DMS 273 (cell line): ENCODE data around the gene EEPD1.

ENCODE experiments used
- DNase-seq: peaks from one replicate; lab custom pipeline; 2025; ENCODE audit not compliant: unreplicated experiment; lab: John Stamatoyannopoulos, UW

The EEPD1 gene

DNA sequence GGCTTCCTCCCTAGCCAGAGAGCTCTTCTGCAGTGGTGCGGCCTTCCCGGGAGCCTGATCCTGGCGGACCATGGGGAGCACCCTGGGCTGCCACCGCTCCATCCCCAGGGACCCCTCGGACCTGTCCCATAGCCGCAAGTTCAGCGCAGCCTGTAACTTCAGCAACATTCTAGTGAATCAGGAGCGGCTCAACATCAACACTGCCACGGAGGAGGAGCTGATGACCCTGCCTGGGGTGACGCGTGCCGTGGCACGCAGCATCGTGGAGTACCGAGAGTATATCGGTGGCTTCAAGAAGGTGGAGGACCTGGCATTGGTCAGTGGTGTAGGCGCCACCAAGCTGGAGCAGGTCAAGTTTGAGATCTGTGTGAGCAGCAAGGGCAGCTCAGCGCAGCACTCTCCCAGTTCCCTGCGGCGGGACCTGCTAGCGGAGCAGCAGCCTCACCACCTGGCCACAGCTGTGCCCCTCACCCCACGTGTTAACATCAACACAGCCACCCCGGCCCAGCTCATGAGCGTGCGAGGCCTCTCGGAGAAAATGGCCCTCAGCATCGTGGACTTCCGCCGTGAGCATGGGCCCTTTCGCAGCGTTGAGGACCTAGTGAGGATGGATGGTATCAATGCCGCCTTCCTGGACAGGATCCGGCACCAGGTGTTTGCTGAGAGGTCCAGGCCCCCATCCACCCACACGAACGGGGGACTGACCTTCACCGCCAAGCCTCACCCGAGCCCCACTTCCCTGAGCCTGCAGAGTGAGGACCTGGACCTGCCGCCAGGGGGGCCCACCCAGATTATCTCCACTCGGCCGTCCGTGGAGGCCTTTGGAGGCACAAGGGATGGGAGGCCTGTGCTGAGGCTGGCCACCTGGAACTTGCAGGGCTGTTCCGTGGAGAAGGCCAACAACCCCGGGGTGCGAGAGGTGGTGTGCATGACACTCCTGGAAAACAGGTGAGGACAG lies 1.5 kb downstream of the EEPD1 start:
- peak; percentile 30 for DNase-seq

DNA sequence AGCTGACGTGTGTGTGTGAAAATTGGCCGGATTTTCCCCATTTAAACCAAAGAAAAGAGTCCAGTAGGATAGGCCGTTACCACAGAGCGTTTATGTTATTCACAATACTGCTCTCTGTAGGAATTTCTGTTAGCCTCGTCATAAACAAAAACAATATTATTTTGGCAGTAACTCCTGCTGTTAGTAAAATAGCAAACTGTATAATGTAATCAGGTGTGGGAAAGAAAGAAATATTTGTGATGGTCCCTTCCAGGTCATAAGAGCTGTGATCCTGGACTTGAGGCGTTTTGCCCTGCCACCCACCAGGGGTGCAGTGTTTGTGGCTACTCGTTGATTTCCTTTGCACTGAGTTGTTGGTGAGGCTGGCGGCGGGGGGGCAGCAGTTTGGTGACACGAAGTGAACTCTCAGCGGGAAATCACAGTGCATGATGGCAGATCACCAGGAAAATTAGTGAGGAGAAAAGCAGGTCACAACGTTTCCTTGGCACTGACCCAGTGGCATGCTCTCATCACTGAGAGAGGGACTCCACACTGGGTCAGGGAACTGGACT lies 2.8 kb downstream of the EEPD1 start:
- DNase-seq, result peak; percentile 71

DNA sequence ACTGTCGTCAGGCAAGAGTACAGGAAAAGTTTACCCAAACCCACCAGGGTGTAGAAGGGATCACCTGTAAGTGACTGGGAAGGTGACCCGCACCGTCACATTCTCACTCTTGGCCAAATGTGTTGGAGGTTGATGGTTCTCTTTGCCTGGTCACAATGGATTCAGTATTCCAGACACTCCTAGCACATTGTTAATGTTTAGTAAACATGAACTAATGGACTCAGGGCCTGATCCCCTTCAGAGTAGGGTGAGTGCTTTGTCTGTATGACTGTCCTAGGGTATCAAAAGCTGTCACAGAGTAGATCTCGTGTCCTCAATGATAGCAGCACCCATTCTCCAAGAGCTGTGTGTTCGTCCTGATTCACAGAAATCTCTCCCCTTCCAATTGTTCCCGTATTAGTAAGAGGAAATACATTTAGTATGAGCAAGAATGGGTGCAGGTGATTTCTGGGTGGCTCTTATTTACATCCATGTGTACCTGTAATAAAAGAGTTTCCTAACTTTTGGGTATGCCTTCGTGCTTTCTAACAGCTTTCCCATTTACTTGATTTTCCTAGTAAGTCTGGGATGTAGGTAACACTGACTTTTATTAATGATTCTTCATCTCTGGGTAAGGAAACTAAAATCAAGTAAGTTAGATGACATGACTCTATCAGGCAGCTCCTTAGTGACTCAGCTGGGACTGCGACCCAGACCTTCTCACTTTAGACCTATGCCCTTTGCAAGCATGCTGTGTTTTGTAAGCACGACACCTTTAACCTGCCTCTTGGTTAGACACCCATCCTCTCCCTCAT lies 4.7 kb downstream of the EEPD1 start:
- no peak for DNase-seq

DNA sequence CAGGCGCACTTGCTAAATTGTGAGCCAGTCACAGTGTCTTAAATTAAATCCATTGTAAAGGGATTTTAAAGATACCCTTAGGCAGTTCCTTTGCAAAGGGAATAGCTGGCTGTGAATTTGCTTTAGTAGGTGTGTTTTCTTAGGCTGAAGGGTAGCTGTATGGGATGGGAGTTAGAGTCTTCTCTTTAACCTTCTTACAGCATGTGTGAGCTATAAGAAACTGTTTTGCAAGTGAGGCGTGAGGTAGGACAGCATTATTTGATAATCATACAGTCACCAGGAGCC lies 5.2 kb downstream of the EEPD1 start:
- DNase-seq, result no peak

DNA sequence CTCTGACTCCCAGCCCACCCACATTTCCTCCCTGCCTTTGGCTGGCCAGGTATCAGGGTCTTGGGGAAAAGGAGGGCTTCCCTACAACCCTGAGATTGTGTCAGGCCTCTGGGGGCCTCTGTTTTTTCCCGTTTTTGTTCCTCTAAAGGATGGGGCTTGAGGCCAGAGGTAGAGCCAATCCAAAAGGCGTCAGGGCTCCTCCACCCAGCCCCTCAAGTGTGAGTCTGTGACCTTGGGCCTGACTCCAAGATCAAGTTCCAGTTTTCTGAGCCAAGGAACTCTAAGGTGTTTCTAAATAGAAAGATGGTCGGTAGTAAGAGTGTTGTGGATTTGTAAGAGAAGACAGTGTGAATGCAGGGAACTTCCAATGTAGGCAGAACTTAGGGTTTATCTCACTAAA lies 6.6 kb downstream of the EEPD1 start:
- DNase-seq, result no peak

DNA sequence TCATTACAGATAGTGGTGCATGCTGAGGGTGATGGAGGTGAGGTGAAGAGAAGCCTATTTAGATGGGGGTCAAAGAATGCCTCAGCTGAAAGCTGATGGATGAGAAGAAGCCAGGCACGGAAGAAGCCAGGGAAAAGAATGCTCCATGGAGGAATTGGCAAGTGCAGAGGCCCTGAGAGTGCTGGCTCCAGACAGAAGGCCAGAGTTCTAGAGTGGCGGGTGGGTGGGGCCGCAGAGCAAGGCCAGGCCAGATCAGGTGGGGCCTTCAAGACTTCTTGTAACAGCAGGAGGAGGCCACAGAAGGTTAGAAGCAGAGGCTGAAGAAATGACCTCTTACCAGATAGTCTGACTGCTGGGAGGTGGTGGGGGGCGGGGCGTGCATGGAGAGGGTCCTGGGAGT lies 7.3 kb downstream of the EEPD1 start:
- no peak for DNase-seq

DNA sequence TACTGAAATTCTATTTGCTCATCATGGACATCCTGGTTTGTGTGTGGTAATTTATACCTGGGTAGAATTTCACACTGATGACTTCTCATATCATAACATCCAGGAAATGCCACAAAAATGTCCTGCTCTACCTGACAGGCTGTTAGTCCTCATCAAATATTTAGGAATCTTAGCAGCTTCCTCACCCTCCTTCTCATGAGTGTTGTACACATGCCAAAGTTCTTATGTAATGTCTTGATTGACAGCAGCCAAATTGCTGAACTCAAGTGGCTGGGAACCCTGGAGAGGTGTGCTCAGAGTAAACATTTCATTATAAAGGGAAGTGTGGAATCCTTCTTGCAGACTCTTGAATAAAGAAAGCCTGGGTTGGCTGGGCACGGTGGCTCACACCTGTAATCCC lies 8.9 kb downstream of the EEPD1 start:
- peak; percentile 58 for DNase-seq

DNA sequence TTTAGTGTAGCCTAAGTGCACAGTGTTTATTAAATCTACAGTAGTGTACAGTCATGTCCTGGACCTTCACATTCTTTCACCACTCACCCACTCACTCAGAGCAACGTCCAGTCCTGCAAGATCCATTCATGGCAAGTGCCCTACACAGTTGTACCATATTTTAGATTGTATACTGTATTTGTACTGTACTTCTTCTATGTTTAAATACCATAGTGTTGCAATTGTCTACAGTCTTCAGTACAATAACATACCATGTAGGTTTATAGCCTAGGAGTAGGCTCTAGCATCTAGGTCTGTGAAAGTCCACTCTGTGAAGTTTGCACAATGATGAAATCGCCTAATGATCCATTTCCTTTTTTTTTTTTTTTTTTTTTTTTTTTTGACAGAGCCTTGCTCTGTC lies 12.0 kb downstream of the EEPD1 start:
- no peak for DNase-seq

DNA sequence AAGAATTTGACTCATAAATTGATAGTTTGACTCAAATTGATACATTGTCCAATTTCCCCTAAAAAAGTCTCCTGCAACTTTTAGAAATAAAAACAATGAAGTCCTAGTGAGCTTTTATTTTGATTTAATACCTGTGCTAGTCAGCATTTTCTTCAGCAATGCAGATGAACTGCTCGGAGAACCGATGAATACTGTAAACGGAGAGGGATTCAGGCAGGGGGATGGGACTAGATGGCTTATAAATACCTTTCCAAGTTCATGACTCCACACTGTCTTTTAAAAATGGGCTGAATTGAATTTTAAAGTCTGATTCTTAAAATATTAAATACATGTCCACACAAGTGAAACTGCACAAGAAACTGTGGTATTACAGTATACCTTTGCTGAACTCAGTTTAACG lies 12.7 kb downstream of the EEPD1 start:
- no peak for DNase-seq

DNA sequence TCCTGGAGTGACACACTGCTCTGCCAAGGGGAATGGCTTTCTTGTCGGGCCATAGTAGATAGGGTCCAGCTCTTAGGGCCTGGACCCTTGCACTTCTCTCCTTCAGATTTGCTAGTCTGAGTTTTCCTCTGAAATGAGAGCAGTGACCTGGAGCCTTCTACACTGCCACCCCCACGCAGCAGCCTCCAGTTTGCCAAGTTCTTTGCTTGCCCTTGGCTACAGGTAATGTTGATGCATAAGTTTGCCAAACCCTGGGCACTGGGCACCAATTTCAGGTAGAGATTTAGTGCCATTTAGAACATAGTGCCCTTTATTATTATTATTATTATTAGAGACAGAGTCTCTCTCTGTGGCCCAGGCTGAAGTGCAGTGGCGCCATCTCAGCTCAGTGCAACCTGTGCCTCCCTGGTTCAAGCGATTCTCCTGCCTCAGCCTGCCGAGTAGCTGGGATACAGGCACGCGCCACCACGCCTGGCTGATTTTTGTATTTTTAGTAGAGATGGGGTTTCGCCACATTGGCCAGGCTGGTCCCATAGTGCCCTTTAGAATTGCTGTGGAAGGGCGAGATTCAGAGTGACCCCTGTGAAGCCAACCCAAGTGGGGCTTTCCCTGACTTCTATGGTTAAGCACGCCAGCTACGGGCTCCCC lies 14.5 kb downstream of the EEPD1 start:
- no peak for DNase-seq

DNA sequence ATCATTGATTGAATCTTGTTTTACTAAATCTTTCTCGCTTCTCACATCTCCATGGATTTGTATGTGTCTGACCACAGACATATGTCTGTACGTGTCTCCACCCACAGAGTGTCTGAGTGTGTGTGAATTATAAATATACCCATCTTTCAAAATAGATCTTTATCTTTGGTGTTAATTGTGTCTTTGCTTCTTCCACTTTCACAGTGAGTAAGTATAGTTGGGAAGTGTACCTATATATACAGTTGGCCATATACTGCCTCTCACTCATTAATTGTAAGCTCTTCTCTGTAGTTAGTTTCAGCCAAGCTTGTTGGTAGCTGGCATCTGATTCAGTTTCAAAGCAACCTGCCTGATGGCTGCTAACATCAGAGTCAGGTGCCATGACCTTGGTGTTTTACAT lies 18.4 kb downstream of the EEPD1 start:
- DNase-seq, result no peak

DNA sequence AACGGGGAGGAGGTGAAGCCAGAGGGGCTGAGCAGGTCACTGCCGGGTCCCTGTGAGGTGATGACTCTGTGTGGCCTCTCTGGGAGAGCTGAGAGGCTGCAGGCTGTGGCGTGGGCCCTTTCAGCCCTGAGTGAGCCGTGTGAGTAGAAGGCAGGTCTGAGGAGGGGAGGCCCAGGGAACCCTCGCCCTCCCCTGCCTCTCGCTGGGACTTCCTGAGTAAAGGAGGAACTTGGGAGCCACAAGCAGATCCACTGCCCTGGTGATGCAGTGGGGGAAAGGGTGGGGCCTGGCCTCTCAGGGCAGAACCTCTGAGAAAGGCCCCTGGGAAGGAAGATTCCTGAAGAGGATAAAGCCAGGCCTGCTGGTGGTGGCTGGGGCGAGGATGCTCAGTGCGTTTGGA lies 22.8 kb downstream of the EEPD1 start:
- DNase-seq, result no peak

DNA sequence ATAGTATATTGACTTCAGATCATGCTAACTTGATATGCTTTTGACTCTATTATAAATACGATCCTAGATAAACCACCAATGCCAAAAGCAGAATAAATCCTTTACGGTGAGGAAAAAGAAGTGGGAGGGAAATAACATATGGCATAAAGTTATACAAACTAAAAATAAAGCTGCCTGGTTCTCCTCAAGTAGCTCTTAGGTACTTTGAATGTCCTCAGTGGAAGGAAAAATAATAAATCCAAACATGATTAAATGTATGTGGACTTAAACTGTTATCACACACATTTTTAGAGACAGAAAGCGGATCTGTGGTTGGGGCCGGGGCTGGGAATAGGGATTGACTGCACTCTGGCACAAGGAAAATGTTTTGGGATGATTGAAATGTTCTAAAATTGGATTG lies 23.6 kb downstream of the EEPD1 start:
- DNase-seq, result no peak

DNA sequence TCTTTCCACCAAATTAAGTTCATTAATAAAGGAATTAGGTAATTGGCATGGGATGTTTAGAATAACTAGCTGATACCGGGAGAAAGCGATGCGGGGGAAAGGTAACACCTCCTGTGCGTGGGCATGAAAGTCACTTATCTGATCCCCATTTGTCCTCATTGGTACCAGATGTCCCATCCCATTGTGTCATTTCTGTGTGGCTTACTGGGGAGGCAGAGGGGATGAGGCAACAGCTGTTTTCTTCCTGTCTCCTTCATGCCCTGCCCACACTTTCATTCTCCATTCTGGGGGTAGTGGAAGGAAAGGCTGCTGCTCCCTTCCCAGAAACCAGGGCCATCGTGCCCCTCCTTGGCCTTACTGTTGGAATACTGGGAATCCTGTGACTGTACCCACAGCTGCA lies 27.1 kb downstream of the EEPD1 start:
- DNase-seq, result peak; percentile 43

DNA sequence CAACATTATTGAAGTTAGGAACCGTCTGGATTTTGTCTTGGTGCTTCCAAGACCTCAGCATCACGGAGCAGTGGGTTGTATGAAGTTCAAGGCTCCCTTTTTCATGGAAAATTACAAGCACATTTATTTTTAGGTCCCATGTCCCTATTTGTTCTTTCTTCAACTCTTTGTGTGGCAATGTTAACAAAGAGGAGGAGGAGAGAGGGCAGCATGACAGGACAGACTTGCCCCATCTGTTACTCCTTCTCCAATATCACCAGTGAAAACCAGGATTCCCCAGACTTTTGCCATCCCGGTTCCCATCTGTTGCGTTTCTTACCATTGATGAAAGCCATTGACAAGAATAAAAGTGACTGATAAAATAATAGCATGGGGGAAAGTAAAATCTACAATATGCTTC lies 28.6 kb downstream of the EEPD1 start:
- peak; percentile 94 for DNase-seq

DNA sequence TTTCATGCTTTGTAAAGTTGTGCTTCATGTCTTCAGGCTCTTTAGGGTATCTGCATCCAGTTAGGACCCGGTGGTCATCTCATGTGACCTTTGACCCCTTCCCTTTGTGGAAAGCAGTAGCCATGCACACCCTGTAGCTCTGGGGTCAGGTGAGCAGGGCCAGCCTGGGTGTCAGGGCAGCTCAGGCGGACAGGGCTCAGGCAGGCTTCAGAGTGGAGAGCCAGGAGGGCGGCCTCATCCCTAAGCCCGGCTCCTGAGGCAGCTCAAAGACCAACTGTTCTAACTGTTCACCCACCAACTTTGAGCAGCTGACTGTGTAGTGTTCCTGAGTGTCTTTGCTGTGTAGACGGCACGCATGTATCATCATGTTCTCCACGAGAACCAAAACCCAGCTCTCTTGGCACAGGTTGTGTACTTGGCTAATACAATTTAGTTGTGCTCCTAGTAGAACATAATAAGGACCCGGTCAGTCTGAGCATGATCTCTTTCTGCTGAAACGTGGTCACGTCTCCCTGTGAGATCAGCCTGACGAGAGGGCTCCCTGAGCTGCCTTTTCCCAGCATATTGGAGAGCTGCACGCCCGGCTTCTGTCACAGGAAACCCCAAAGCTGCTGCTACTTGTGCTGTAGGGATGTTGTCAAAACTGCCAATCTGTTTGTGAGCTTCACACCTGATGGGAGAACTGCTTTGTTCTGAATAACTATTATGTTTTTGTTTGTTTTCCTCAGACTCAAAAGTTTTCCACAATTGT lies 30.0 kb downstream of the EEPD1 start:
- DNase-seq, result peak; percentile 87

DNA sequence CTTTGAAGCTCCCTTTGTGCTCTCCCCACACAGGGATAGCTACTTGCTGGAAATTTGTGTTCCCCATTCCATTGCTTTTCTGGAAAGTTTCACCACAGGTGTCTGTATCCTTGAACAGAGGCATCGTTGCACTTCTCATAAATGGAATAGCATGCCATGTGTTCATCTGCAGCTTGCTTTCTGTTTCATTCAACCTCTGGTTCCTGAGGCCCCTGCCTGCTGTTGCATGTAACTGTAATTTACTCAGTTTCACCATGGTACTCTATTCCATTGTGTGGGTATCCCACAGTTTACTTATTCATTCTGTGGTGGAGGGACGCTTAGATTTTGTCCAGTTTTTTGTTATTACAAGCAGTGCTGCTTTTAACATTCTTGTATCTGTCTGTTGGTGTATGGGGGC lies 32.0 kb downstream of the EEPD1 start:
- peak; percentile 52 for DNase-seq

DNA sequence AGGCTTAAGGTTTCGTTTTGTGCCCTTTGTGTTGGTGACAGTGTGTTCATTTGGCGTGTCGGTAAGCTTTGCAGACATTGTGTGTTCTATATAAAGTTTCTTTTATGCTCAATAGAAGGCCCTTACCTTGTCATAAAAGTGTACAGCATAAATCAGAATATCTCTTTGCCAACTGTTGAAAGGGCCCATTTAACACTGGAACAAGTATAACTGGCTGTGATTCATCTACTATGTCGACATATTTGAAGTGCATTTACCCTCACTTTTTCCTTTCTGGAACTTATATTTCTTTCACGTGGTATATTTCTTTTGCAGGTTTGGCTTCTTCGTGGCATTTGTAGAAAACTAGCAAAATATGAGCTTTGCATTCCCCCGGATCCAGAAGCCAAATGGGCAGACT lies 32.7 kb downstream of the EEPD1 start:
- no peak for DNase-seq

DNA sequence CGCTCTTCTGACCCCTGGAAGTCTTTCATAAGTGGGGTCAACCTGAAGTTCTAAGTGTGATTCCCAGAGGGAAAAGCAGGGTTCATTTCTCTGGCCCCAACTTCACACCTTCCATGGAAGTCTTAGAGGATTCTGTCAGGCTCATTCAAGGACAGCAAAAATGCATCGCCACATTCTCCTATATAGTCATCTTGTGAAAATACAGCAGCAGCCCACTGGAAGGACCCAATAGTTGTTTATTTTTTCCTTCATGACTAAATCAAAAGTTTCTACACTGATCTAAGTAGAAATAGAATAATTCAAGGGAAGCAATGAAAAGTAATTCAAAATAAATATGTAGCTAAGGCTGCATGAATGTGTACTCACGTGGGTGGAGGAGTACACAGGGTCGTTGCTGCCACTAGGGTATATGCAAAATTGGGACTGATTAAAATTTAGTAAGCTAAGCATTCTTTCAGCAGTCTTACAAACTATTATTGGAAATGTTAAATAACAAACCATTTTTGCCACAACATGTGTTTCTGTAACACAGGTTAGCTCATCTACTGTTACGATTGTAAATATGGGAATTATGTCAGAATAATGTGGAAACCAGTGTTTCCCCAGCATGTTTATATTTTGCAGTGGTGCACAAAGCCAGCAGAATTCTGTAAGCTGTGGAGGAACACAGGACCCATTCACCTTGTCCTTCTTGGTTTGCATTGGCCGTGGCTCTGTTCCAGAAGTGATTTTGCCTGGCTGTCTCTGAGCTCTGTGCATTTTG lies 33.5 kb downstream of the EEPD1 start:
- DNase-seq, result peak; percentile 35

DNA sequence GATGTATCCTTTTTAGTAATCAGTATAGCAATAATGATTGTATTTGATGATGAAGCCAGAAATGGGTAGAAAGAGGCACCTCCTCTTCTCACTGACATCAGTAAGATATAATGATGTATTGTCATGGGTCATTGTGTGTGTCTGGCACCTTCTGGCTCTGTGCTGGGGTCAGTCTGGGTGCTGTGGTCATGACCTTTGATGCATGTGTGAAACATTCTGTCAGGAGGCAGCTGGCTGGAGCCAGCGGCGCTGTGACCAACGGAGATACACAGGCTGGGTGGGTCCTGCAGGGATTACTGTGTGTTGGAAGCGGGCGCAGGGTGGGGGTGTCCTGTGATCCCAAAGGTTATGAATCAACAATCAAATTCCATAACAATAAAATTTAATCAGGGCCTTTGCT lies 35.2 kb downstream of the EEPD1 start:
- no peak for DNase-seq
